Stimulated activated CD4-positive, alpha-beta T cell treated with anti-CD3 and anti-CD28 coated beads, TNF-alpha, amount 100 ng/mL, for 24 hours (primary cell): ENCODE results near the gene TMEM240.
A peak's percentile ranks its signal among the peaks of the same experiment; 100 is the strongest.

Experiments used
- DNase-seq, 3 experiments: peaks; one replicate each; pipeline ENCODE4 v3.0.0-alpha.2; 2020; ENCODE audit warnings: low read depth in 3 of 3

Gene TMEM240

DNA sequence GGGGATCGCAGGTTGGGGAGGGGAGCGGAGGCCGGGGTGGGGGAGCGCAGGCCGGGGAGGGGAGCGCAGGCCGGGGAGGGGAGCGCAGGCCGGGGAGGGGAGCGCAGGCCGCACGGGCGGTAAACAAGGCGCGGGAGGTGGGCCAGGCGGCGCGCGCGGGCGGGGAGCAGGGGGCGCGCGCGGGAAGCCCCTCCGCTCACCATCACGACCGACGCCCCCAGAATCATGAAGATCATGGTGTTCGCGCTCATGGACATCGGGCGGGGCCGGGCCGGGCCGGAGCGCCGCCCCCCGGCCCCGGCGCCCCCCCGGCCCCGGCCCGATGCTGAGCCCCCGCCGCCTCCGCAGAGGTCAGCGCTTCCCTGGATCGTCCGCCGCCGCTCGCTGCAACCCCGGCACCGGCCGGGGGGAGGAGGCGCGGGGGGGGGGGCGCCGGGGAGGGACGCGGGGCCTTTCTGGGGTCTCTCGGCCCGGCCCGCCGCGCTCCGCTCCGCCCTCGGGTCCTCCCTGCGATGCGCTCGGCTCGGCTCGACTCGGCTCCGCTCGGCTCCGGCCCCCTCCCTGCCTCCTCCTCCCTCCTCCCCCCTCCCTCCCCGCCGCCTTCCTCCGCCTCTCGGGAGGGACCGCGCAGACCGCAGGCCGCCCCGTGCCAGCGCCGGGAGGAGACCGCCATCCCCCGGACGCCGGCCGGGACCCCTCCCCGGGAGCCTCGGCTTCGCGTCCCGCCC is at the start of gene TMEM240:
TMEM240 (minus strand) TSS at position 535 of the 728 bp plus-strand sequence; CDS start at position 257, 278 bp downstream.
- DNase-seq, result peak; percentile 9 to 59 (median 42)

DNA sequence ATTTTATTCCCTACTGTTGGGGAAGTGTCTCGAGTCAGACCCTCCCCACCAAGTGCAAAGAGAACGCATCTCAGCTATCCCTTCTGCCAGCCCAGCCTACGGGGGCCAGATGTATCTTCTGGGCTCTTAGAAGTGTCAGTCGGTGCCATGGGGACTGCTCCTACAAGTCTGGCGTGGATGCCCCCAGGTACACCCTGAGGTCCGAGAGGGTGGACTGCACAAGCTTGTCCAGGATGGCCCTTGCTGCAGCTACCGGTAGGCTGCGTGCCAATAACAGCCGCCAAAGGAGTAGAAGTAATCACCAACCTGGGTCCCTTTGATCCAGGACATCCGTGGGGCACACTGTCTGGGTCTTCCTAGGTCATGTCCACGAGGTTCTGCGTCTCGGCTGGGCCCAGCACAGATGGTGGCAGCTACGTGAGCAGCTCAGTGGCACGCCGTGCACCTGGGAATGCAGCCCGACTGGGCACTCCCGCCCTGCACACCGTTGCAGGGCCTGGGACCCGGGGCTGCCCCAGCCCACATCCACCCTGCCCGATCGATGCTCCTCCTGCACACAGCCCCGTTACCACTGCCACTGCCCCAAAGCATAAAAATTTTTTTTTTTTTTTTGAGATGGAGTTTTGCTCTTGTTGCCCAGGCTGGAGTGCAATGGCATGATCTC is 43.1 kb upstream of the TMEM240 start:
- no peak for DNase-seq

DNA sequence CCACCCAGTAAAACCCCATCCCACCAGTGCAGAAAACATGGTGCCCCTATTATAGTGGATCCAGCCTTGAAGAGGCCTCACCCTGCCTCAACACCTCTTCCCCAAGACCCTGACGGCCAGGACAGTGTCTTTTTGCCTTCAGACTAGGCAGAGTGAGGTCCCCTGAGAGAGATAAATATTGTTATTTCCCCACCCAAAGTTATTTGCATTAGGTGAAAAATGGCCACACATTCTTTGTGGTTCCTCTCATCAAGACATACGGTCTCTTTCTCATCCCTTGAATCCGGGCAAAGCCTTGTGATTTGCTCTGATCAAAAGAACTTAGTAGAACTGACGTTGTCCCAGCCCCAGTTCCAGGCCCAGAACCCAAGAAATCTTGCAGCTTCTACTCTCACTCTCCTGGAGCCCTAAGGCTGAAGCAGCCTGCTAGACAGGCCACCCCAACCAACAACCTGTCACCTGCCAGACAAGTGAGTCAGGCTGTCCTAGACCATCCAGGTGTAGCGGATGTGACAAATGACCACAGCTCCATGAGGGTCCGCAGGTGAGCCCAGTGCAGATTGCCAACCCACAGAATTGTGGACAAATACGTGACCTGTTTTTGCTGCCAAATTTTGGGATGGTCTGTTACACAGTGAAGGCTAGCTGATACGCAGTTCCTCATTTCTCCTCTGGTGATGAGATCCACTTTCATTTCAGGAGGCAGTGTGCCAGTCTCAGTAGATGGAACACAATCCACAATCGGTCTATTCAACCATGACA is 42.3 kb upstream of the TMEM240 start:
- no peak for DNase-seq

DNA sequence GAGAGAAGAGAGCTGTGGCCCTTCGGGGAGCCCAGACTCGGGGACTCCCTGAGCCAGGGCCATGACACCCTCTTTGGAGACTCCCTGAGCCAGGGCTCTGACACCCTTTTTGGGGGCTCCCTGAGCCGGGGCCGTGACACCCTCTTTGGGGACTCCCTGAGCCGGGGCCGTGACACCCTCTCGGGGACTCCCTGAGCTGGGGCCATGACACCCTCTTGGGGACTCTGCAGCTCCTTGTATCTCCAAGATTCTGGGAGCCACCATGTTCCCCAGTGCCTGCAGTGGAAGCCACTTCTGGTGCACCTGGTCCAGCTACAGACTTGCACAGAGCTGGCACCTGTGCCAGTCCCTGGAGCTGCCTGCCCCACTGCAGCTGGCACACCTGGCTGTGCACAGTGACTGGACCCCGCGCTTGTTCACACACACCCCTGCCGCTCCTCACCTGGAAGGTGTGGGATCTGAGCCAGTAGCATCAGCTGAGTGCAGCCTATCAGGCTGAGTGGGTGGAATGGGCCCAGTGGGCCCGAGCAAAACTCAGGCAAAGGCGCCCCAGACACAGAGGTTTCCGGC is 38.0 kb upstream of the TMEM240 start:
- DNase-seq, result no peak

DNA sequence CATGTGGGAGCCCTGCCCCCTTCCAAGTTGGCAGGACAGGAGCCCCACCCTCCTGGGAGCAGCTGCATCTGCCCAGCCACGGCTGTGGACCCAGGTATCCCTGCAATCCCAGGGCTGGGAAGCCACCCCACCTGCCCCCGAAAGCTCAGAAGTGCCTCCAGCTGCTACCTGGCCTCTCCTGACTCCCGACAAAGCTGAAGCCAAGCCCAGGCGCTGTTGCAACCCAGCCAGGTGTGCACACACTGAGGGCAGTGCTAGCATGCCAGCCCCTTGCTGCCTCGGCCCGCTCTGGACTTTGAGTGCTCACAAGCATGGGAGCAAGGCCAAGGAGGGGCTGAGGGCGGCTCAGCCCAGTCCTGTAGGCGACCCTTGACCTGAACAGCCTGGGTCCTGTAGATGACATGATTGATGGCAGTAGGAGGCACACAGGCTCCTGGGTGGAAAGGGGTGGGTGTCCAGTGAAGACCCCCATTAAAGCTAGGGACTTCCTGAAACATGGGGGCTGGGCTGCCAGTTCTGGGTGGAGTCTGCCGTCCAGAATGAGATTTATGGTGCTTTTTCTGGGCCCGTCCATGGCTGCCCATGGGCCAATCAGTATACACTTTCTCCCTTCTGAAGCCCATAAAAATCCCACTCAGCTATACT is 37.1 kb upstream of the TMEM240 start:
- DNase-seq, result no peak

DNA sequence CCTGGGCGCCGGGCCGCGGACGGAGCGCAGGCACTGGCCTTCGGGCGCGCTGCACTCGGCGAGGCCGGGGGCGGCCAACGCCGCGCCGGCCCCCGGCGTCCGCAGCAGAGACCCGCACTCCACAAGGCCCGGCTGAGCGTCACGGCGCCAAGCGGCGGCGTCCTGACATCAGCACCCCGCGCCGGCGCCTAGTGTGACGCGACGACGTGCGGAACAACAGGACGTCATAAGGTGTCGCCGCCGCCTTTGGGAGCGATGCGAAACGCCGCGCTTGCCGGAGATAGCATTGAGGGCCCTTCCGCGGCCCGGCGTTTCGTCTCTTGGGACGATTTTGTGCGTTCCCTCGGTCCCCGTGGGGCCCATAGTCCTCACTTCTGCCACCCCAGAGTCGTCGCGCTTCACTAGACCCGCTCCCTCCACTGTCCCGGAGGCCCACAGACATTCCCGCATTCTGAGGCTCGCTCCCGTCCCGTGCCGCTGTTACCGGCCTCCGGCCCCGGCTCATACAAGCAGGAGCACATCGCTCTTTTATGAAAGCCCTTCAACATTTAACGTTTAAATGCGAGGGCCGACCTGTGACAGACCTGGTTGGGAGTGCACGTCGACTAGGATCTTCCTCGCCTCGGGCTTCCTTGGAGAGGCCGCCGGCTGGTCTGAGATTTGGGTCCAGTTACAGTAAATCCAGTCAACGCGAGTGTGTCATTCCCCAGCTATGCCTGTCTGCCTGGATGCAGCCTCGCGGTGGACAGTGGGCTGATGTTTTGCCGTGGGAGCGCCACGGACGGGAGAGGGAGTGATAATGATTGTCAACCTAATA is 34.5 kb upstream of the TMEM240 start, which contains the start of gene SSU72:
SSU72 (minus strand) TSS at position 143 of the 817 bp plus-strand sequence. CDS start 306 bp downstream, outside the sequence.
- DNase-seq, result peak; percentile 82 to 92 (median 88)

DNA sequence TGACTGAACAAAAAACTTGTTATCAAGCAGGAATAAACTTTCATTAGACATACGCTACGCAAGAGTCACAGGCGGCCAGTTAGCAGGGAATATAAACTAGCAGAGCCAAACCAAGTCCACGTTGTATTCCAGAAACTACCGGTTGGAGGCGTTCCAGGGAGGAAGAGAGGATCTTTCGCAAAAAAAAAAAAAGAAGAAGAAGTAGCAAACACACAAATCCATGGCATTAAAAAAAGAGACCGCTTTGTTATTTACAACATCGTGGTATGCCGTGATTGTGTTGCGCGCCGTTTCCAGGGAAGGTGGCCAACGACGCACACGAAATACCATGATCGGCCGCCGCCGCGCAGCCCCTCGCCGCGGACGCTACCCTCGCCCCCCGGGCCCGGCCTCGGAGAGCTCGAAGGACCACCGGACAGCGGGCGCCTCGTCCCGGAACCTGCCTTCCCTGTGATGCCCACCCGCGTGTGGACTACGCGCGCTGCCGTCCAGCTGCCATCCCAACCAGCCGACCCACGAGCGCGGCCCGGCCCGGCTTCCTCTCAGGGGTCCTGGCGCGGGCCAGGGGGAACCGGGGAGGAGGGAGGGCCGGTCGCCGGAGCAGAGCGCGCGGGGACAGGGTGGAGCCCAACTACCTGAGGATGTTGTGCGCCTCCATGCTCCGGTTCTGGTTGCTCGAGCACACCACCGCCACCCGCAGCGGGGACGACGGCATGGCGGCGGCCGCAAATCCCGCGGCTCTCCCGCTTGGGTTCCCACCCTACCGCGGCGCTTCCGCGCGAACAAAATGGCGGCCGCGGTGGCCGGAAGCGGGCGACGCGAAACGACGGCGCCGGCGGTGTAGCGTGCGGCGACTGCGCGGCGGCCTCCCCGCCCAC is 33.7 kb upstream of the TMEM240 start:
- peak; percentile 35 to 65 (median 49) for DNase-seq

DNA sequence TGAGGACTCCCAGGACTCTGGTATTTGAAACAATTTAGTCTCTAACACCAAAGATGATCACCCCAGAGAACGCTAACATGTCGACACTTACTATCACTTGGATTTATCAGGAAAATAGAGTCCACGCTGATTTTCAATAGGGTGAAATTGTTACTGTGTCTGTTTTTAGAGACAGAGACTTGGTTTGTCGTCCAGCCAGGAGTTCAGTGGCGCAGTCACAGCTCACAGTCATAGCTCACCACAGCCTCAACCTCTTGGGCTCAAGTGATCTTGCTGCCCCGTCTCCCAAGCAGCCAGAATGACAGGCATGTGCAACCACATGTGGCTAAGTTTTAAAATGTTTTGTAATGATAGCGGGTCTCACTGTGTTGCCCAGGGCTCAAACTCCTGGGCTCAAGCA is 28.9 kb upstream of the TMEM240 start:
- no peak for DNase-seq

DNA sequence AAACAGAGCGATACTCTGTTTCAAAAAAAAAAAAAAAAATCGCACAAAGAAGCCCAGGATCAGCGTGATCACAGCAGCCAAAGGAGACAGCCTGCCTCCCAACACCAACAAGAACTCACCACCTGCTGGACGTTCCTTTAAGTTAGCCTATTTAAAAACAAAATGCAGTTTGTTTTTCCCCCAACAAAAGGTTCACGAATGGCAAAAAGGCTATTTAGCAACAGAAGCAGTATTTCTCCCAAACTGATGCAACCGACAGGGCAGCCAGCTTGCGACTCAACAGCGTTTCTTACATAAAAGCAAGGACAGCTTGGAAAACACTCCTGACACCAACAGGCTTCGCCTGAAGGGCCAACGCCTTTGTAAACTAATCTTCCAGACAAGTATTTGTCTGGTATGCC is 27.5 kb upstream of the TMEM240 start:
- DNase-seq, result no peak

DNA sequence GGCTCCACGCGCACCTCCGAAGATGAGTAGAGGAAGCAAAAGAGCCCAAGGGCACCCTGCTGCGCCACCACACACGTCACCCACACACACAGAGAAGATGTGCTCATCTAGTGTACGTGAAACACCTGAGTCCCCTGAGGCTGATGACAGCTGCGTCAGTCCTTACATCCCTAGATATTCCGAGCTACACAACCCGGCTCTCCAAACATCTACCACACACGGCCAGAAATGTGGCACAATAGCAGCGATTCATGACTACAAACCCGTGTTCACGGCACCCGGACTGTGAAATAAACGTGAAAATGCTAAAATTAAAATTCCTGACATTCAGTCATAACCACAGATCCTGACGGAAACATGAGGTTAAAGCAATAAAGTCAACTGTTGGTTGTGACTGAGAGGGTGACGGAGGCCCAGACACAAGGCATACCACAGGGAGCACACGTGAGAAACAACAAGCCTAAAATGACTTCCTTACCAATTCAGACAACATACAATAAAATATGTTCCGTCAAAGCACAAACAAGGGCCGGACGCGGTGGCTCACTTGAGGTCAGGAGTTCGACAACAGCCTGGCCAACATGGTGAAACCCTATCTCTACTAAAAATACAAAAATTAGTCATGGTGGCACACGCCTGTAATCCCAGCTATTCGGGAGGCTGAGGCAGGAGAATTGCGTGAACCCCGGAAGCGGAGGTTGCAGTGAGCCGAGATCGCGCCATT is 26.9 kb upstream of the TMEM240 start:
- no peak for DNase-seq

DNA sequence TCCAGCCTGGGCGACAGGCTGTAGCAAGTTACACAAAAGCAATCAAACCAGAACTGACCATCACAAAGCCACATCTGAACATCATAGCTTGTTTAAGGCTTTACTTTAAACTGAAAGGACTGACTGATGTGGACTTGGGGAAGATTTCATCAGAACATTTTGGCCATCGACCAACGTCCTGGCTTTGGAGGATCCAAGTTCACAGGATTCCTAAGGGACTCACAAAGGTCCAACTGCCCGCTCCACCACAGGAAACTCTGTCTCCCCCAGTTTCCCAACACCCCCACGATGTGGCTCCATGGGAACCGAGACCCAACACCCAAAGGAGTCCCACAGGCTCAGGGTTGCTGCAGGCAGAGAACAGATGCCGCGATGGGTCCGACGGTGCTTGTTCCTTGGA is 24.9 kb upstream of the TMEM240 start:
- DNase-seq, result no peak

DNA sequence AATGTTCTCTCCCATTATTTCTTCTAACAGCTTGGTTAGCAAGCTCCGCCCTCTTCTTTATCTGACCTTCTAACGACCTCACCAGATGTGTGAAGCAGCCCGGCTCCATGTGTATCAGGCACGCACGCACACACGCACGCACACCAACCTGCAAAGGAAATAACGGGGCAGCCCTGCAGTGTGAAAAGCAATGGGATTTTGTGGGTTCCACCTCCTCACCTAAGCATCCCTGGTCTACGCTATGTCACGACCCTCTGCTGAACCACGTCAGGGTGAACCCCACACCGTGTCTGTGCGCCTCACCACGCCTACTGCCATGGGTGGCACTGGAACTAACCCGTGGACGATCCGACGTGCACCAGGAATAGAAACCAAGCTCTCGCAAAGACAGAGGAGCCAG is 23.8 kb upstream of the TMEM240 start:
- DNase-seq, result no peak

DNA sequence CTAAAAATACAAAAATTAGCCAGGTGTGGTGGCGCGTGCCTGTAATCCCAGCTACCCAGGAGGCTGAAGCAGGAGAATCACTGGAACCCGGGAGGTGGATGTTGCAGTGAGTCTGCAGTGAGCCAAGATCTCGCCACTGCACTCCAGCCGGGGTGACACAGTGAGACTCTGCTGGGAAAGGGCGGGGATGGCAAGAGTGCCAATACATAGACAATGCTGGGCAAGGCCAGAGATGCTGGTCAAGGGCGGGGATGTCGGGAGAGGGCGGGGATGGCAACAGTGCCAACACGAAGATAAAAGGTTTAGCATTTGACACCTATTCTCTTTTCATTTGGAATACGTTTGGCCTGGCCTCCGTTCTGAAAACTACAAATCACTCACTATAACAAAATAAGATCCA is 23.3 kb upstream of the TMEM240 start:
- no peak for DNase-seq

DNA sequence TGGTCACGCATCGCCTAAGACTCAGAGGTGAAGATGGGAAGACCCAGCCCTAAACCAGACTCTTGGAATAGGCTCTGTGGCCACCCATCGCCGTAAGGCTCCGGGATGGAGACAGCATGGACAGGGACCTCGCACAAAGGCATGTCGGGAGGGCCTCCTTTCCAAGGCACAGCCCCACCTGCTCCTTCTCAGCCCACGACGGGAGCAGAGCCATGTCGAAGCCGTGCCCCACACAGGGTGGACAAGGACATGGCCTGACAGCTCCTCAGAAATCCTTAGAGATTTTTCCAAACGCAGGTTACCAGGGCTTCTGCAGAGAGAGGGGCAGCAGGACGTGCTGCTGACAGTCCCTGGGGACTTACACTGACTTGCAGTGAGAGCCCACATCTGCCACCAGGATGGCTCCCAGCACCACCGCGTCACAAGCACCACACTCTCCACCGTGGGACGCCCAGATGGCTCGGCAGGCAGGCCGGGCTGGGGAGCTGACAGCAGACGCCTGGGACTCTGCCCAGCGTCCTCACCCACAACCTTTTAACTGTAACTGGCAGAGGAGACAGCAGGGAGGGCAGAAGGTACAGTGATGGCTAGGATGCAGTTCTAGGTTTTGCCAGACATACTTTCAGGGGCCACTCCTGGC is 22.3 kb upstream of the TMEM240 start:
- no peak for DNase-seq

DNA sequence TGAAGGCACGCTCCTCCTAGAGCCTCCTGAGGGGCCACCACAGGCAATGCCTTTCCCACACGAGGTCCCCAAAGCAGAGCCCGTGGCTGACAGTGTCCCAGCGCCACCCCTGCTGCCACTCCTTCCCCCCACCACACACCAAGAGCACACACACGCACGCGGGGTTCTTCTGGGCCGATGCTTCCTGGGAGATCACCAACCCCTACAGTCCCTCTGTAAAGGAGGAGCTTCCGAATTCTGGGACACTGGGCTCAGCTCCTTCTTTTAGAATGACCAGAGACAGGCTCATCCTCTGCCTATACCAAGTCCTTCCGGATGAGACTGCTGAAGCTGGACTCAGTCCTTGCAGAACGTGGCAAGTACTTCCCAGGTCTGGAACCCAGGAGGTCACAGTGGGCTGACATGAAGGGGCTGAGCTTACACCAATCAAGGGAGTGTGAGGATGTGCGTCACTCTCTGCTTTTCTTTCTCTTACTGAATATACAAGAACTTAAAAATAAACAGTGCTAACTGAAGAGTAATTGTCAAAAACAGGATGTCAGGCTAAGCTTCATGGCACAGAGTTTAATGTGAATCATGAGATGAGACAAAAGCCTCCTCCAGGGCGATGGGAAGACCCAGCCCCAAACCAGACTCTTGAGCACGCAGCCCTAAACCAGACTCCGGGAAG is 21.5 kb upstream of the TMEM240 start:
- no peak for DNase-seq

DNA sequence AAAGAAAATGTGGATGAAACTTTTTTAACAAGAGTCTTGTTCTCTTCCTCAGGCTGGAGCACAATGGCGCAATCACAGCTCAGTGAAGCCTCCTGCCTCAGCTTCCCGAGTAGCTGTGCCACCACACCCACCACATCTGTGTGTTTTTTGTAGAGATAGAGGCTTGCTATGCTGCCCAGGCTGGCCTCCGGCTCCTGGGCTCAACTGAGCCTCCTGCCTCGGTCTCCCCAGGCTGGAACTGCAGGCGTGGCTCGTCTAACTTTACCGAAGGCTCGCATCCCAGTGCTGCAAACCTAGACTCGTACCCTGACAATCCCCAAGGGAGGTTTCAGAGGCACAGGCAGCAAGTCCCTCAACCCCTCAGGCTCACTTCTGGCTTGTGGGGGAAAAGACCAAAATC is 19.8 kb upstream of the TMEM240 start:
- no peak for DNase-seq

DNA sequence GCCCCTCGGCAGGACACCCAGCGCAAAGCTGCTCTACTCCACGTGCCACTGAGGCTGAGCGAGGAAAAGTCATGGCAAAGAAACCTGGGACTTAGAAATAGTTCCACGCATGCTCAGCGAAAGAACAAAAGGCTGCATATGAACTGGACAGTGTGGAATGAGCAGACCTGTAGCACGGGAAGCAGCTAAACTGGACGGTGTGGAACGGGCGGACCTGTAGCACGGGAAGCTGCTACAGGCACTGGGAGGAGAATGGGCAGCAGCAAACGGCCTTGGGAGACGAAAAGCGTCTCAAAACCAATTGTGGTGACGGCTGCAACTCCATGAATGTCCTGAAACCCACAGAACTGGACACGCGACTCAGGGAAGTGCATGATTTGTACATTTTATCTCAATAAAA is 18.6 kb upstream of the TMEM240 start:
- DNase-seq, result no peak

DNA sequence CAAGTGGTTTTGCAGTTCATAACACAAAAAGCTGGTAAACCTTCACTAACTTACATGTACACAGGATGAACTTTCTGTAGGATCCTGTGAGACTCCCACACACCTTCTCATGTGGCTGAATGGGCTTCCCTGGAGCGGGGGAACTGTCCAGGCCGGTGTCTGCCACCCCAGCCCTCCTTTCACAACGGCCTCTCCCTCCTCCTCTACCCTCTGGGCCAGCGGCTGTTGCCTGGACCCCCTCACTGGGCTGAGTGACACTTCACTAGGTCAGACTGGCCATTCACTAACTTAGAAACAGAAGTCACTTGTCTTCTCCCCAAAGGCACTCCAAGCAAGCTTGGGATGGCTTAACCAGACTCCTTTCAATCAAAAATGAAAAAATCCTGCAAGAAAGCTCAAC is 18.2 kb upstream of the TMEM240 start:
- no peak for DNase-seq
